ENCODE measurements around the gene OR10AD1.
"Not testable (repeated sequence)": the region's sequence is repeated elsewhere in the genome, so short reads cannot be mapped to it uniquely, and the experiment has no call there.

Gene OR10AD1

GRCh38 chr12:48203192-48203591 is at the start of gene OR10AD1:
OR10AD1 (minus strand) TSS chr12:48203292; CDS start chr12:48203292, 0 bp downstream.
- no peak for DNase-seq

GRCh38 chr12:48247181-48247966 is 44.3 kb upstream of the OR10AD1 start:
- no peak for DNase-seq

- no peak for DNase-seq
Observed at GRCh38 chr12:48237162-48237561, 34.1 kb upstream of the OR10AD1 start.

- no peak for DNase-seq
Observed at GRCh38 chr12:48235796-48236333, 32.8 kb upstream of the OR10AD1 start.

- not testable (repeated sequence) for DNase-seq
Observed at GRCh38 chr12:48231169-48231958, 28.3 kb upstream of the OR10AD1 start.

GRCh38 chr12:48224533-48224932 is 21.4 kb upstream of the OR10AD1 start:
- DNase-seq: not testable (repeated sequence)

- no peak for DNase-seq
Observed at GRCh38 chr12:48221645-48222044, 18.6 kb upstream of the OR10AD1 start.

- DNase-seq: no peak
Observed at GRCh38 chr12:48220701-48221100, 17.6 kb upstream of the OR10AD1 start.

- DNase-seq: no peak
Observed at GRCh38 chr12:48219631-48220030, 16.5 kb upstream of the OR10AD1 start.

GRCh38 chr12:48216785-48217184 is 13.7 kb upstream of the OR10AD1 start:
- DNase-seq: no peak

GRCh38 chr12:48209495-48209894 is 6.4 kb upstream of the OR10AD1 start:
- not testable (repeated sequence) for DNase-seq

- DNase-seq: no peak
Observed at GRCh38 chr12:48202766-48203165, 326 bp downstream of the OR10AD1 start.

GRCh38 chr12:48201516-48201915 is 1.6 kb downstream of the OR10AD1 start:
- DNase-seq: no peak

GRCh38 chr12:48201091-48201490 is 2.0 kb downstream of the OR10AD1 start:
- no peak for DNase-seq

GRCh38 chr12:48199774-48200221 is 3.3 kb downstream of the OR10AD1 start:
- DNase-seq: peak; percentile 65

- DNase-seq: no peak
Observed at GRCh38 chr12:48198985-48199384, 4.1 kb downstream of the OR10AD1 start.

- DNase-seq: no peak
Observed at GRCh38 chr12:48198672-48198971, 4.5 kb downstream of the OR10AD1 start.

GRCh38 chr12:48197971-48198671 is 5.0 kb downstream of the OR10AD1 start:
- DNase-seq: peak; percentile 95

- DNase-seq: peak; percentile 58
Observed at GRCh38 chr12:48197549-48197970, 5.5 kb downstream of the OR10AD1 start.

- DNase-seq: no peak
Observed at GRCh38 chr12:48194799-48195201, 8.3 kb downstream of the OR10AD1 start.

GRCh38 chr12:48193623-48194022 is 9.5 kb downstream of the OR10AD1 start:
- DNase-seq: no peak

GRCh38 chr12:48192861-48193260 is 10.2 kb downstream of the OR10AD1 start:
- no peak for DNase-seq

- DNase-seq: no peak
Observed at GRCh38 chr12:48191096-48191495, 12.0 kb downstream of the OR10AD1 start.

Measured in CD4-positive, alpha-beta T cell treated with Interleukin-21 for 1 hour (primary cell).